Esophagus squamous epithelium (tissue), 5 donors: ENCODE results near the gene NUP210. TPM values are rescaled to one million over a fixed set of nuclear protein-coding genes. Genes with fewer than 3 reads are reported as not detected.

Experiments used
- DNase-seq: peaks from one replicate; lab custom pipeline; 2025; lab: John Stamatoyannopoulos, UW
- H3K27ac ChIP-seq, 4 donors: fragments of 200-600 bp; sonication (generic); one replicate each; pipeline ENCODE4 v1.5.1; 2016 to 2019; ENCODE audit warnings: mild to moderate bottlenecking in 1 of 4
- H3K27me3 ChIP-seq, 4 donors: fragments of 200-600 bp; sonication (generic); 1 replicate in 3 of 4; 2 replicates in 1 of 4; pipeline versions ENCODE4 v1.5.1 to v1.6.0; 2017 to 2021; ENCODE audit warnings: antibody characterized with exemption in 1 of 4
- H3K36me3 ChIP-seq, 3 donors: fragments of 200-600 bp; sonication (generic); one replicate each; pipeline ENCODE4 v1.5.1; 2016 to 2019
- H3K4me1 ChIP-seq, 3 donors: fragments of 200-600 bp; sonication (generic); one replicate each; pipeline ENCODE4 v1.5.1; 2017 to 2019
- H3K4me3 ChIP-seq, 4 donors: fragments of 200-600 bp; sonication (generic); 1 replicate in 3 of 4; 2 replicates in 1 of 4; pipeline ENCODE4 v1.5.1; 2016 to 2019; ENCODE audit warnings: mild to moderate bottlenecking in 2 of 4, moderate library complexity in 1 of 4
- H3K9me3 ChIP-seq, 3 donors: fragments of 200-600 bp; sonication (generic); one replicate each; pipeline ENCODE4 v1.5.1; 2016 to 2019
- CTCF ChIP-seq, 6 experiments: fragments of 450-650 bp in 4 of 6; fragments of 200-600 bp in 2 of 6; sonication (generic) in 2 of 6; IDR thresholded peaks; one replicate each; pipeline ENCODE4 v1.5.1; 2016 to 2019; ENCODE audit warnings: antibody characterized with exemption in 6 of 6, mild to moderate bottlenecking in 4 of 6, moderate library complexity in 4 of 6
- POLR2A ChIP-seq, 4 donors: fragments of 450-650 bp; IDR thresholded peaks; one replicate each; pipeline ENCODE4 v1.6.1; 2017; ENCODE audit warnings: antibody characterized with exemption in 4 of 4, mild to moderate bottlenecking in 4 of 4, moderate library complexity in 3 of 4
- WGBS, 2 donors: methylation state at CpG; one replicate each; pipeline ENCODE4 v1.1.5; 2018; 5-methylcytosine and 5-hydroxymethylcytosine counted together
- intact Hi-C: fragments of 100-400 bp; cut with DNase I; formaldehyde crosslinking; loops from one replicate; pipeline ENCODE4 v1.15.0; 2022
- total RNA-seq, 4 donors: library from RNA; depleted of rRNA; stranded (reverse); fragments of >200 nt; gene quantifications; one replicate each; pipeline ENCODE4 v1.1.0, GENCODE V29; 2016
- donor health status: DM: yes; HTN: yes; CAD: no.

Gene NUP210
- total RNA-seq, 4 donors from 2014 or later = 7.2 to 14.5 (median 9.4) TPM

DNA sequence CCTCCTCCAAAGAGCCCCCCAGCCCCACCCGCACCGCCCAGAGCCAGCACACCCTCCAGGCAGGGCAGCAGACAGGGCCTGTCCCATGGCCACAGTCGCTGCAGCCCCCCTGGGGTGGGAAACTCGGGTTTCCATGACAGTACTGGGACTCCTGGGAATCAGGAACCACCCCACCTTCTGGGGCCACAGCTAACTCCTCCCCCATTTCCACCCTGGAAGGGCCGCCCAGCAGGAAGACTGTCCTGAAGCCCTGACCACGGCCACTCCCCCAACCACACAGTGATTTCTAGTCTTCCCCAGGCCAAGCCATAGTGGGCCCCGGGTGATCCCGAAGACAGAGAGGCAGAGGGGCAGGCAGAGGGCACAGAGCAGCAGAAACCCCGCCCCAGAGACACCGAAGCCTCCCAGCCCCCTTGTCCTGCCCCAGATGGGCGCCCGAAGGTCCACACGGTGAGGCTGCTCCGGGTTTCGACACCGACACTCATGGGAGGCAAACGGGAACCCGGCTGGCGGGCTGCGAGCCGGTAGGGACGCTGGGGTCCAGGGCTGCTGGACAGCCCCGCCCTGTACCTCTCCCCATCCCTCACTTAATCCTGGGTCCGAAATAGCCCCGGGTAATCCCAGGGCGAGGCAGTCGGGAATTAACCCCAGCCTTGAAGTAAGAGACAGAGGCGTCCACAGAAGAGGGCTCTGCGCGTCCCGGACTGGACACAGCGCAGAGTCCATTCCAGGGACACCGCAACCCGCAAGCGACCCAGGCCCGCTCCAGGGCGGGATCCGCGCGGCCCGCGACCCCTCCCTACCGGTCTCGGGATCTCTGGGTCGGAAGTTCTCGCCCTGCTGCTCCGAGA, 138.4 kb downstream of the NUP210 start:
- H3K4me1 ChIP-seq = peaks cover 8 to 37% (median 18%) of the 10 kb centered on the region in 3 donors
- peak overlapping the region; percentile 30 to 67 (median 44) for H3K4me3 ChIP-seq
- peaks cover 0 to 90% (median 14%) of the 10 kb centered on the region in 4 donors for H3K27me3 ChIP-seq
- DNase-seq = no peak
- H3K36me3 ChIP-seq = no peaks in the 10 kb centered on the region
- 40% methylated on average over 4 of the region's 47 CpGs; no CpG with 5 or more reads in 1 of the 2 donors for WGBS, 2 donors
- H3K27ac ChIP-seq = peak overlapping the region; percentile 54 to 80 (median 70)
- peaks cover 0 to 19% (median 13%) of the 10 kb centered on the region in 3 donors for H3K9me3 ChIP-seq
- TF ChIP-seq CTCF (IDR thresholded peaks at IDR 0.05) (no peak), POLR2A (IDR thresholded peaks at IDR 0.05) (no peak)
- intact Hi-C loops = loop anchor here (10.0 kb wide), 1 partner anchor 187 kb away; no protein-coding TSS in a partner anchor

DNA sequence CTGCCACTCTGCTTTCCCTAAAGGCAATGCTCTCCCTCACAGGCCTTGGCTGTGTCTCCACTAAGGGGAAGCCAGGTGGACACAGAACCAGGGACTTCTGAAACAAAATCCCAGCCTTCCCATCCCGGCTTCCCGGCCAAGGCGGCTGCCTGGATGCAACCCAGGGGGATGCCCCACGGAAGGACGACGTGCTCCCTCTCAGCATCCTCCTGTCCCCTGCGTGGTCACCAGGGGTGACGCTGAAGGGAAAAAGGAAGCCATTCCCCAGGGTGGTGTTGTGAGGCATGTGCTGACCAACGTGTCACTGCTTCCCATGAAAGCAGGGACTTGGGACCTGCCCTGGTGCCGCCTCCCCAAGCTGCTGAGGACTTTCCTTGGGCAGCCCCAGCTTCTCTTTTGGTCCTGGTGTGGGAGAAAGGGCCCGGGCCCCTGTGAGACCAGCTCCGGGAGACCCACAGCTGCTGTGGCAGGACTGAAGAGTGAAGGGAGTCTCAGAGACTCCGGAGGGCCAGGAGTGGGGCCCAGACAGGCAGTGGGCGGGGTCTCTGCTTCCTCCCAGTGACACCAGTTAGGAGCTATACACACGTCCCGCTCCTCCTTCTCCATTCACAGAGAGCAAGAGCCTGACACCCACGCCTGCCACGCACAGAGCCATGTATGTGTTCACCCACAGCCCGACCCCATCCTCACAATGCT, 139.2 kb downstream of the NUP210 start:
- WGBS, 2 donors = 49 to 64% methylated on average over 13 to 15 of the region's 19 CpGs
- TF ChIP-seq POLR2A (IDR thresholded peaks at IDR 0.05) (no peak), CTCF (IDR thresholded peaks at IDR 0.05) (no peak)
- H3K4me3 ChIP-seq = peak overlapping the region in 2 of 4 donors; percentile 53 to 67
- no peaks in the 10 kb centered on the region for H3K36me3 ChIP-seq
- H3K4me1 ChIP-seq = peaks cover 8 to 43% (median 22%) of the 10 kb centered on the region in 3 donors
- peaks cover 0 to 14% (median 9%) of the 10 kb centered on the region in 3 donors for H3K9me3 ChIP-seq
- intact Hi-C loops = loop anchor here (10.0 kb wide), 1 partner anchor 186 kb away; no protein-coding TSS in a partner anchor
- H3K27ac ChIP-seq = peak overlapping the region; percentile 54 to 80 (median 70)
- peaks cover 0 to 89% (median 14%) of the 10 kb centered on the region in 4 donors for H3K27me3 ChIP-seq
- no peak for DNase-seq

GRCh38 chr3:13280122-13280790, 139.9 kb downstream of the NUP210 start:
- intact Hi-C loops = loop anchor here (10.0 kb wide), 1 partner anchor 185 kb away; no protein-coding TSS in a partner anchor
- no peak for DNase-seq
- Histone ChIP-seq H3K36me3 (no peaks in the 10 kb centered on the region), H3K4me3 (no peak overlapping the region), H3K27ac (peak overlapping the region in 1 of 4 donors; percentile 80), H3K9me3 (peaks cover 0 to 14% (median 9%) of the 10 kb centered on the region in 3 donors), H3K4me1 (peaks cover 8 to 43% (median 22%) of the 10 kb centered on the region in 3 donors), H3K27me3 (peaks cover 0 to 87% (median 14%) of the 10 kb centered on the region in 4 donors)
- 76 to 83% methylated on average over 3 to 5 of the region's 8 CpGs for WGBS, 2 donors
- TF ChIP-seq POLR2A (IDR thresholded peaks at IDR 0.05) (no peak), CTCF (IDR thresholded peaks at IDR 0.05) (no peak)

GRCh38 chr3:13279532-13279910, 140.6 kb downstream of the NUP210 start:
- no peak for TF ChIP-seq CTCF (IDR thresholded peaks at IDR 0.05)
- no peak for TF ChIP-seq POLR2A (IDR thresholded peaks at IDR 0.05)
- H3K9me3 ChIP-seq = peaks cover 0 to 13% (median 9%) of the 10 kb centered on the region in 3 donors
- intact Hi-C loops = no loop called here
- H3K27ac ChIP-seq = no peak overlapping the region
- peaks cover 8 to 43% (median 22%) of the 10 kb centered on the region in 3 donors for H3K4me1 ChIP-seq
- DNase-seq = no peak
- no peak overlapping the region for H3K4me3 ChIP-seq
- 66 to 74% methylated on average over 2 to 3 of the region's 6 CpGs for WGBS, 2 donors
- peaks cover 0 to 84% (median 14%) of the 10 kb centered on the region in 4 donors for H3K27me3 ChIP-seq
- H3K36me3 ChIP-seq = no peaks in the 10 kb centered on the region
